A673 (cell line): ENCODE results near the gene CDH23.

Experiments
- CTCF ChIP-seq: fragments of 300-800, 200-600 bp; sonication (generic); conservative IDR thresholded peaks from 2 replicates; pipeline ENCODE4 v1.5.1; 2017; ENCODE audit warnings: low read depth, mild to moderate bottlenecking, antibody characterized with exemption, low read length, moderate library complexity, mixed read lengths
- EZH2 ChIP-seq: fragments of 200-600 bp; sonication (generic); IDR thresholded peaks from 2 replicates; pipeline ENCODE4 v1.6.1; 2017; ENCODE audit warnings: borderline replicate concordance, low read depth, mild to moderate bottlenecking, mixed read lengths, antibody characterized with exemption, low read length; ENCODE audit not compliant: poor library complexity, severe bottlenecking

GRCh38 chr10:71575934-71576801 lies 179.4 kb downstream of the CDH23 start:
- no peak for TF ChIP-seq CTCF
- no peak for TF ChIP-seq EZH2
